NCI-H524 treated with DMSO at 0.1 percent for 48 hours (cell line): Measurements from ENCODE around the gene MRPL23.

Experiments
- DNase-seq: peaks from one replicate; lab custom pipeline; 2025; lab: John Stamatoyannopoulos, UW

Gene MRPL23

GRCh38 chr11:1921574-1922141 is 25.5 kb upstream of the MRPL23 start:
- DNase-seq = no peak

GRCh38 chr11:1922481-1923081 is 24.6 kb upstream of the MRPL23 start:
- DNase-seq = no peak

GRCh38 chr11:1923201-1923956 is 23.8 kb upstream of the MRPL23 start:
- no peak for DNase-seq

- DNase-seq = no peak
Measured at GRCh38 chr11:1924181-1924580, 23.0 kb upstream of the MRPL23 start.

GRCh38 chr11:1924646-1925372 is 22.3 kb upstream of the MRPL23 start:
- no peak for DNase-seq

- no peak for DNase-seq
Measured at GRCh38 chr11:1925373-1926155, 21.6 kb upstream of the MRPL23 start.

GRCh38 chr11:1926156-1927025 is 20.7 kb upstream of the MRPL23 start:
- DNase-seq = no peak

- no peak for DNase-seq
Measured at GRCh38 chr11:1927026-1927847, 19.9 kb upstream of the MRPL23 start.

- DNase-seq = no peak
Measured at GRCh38 chr11:1927848-1928469, 19.2 kb upstream of the MRPL23 start.

- no peak for DNase-seq
Measured at GRCh38 chr11:1928470-1928890, 18.7 kb upstream of the MRPL23 start.

- DNase-seq = no peak
Measured at GRCh38 chr11:1928891-1929541, 18.1 kb upstream of the MRPL23 start.

GRCh38 chr11:1929621-1930461 is 17.3 kb upstream of the MRPL23 start:
- DNase-seq = no peak

- DNase-seq = no peak
Measured at GRCh38 chr11:1930462-1930830, 16.7 kb upstream of the MRPL23 start.

GRCh38 chr11:1931341-1932104 is 15.6 kb upstream of the MRPL23 start:
- DNase-seq = no peak

- DNase-seq = no peak
Measured at GRCh38 chr11:1932105-1932480, 15.0 kb upstream of the MRPL23 start.

GRCh38 chr11:1932681-1933080 is 14.5 kb upstream of the MRPL23 start:
- no peak for DNase-seq
